Endodermal cell (in vitro differentiated cells): ENCODE results near the gene CIART. TPM values are rescaled to one million over a fixed set of nuclear protein-coding genes. Genes with fewer than 3 reads are reported as not detected.

Experiments used
- DNase-seq: peaks from one replicate; pipeline ENCODE4 v3.0.0-alpha.2; 2017
- H3K27ac ChIP-seq: 2 replicates; pipeline ENCODE4 v1.5.1; 2013; ENCODE audit warnings: mild to moderate bottlenecking, low read depth, low read length, moderate library complexity
- H3K27me3 ChIP-seq: 2 replicates; pipeline ENCODE4 v1.6.1; 2013; ENCODE audit warnings: mild to moderate bottlenecking, low read length, moderate library complexity; ENCODE audit not compliant: insufficient read depth, control insufficient read depth, poor library complexity, severe bottlenecking
- H3K36me3 ChIP-seq: 2 replicates; pipeline ENCODE4 v1.7.0; 2013; ENCODE audit warnings: mild to moderate bottlenecking, low read length, moderate library complexity; ENCODE audit not compliant: control insufficient read depth, insufficient read depth
- H3K4me1 ChIP-seq: one replicate; pipeline ENCODE4 v1.7.0; 2013; ENCODE audit warnings: low read length; ENCODE audit not compliant: control insufficient read depth, insufficient read depth
- H3K4me3 ChIP-seq: 2 replicates; pipeline ENCODE4 v1.5.1; 2013; ENCODE audit warnings: mild to moderate bottlenecking, low read length, moderate library complexity
- H3K9ac ChIP-seq: 2 replicates; pipeline ENCODE4 v1.6.1; 2013; ENCODE audit warnings: mild to moderate bottlenecking, low read length, moderate library complexity; ENCODE audit not compliant: poor library complexity, severe bottlenecking; ENCODE audit errors: extremely low read depth
- H3K9me3 ChIP-seq: 2 replicates; pipeline ENCODE4 v1.6.1; 2013; ENCODE audit warnings: mild to moderate bottlenecking, low read length, moderate library complexity; ENCODE audit not compliant: control insufficient read depth
- H3K27ac Mint-ChIP-seq: 2 replicates; pipeline ENCODE4 v1.8.0; 2020; ENCODE audit warnings: mixed read lengths
- H3K27me3 Mint-ChIP-seq: 2 replicates; pipeline ENCODE4 v1.8.0; 2021; ENCODE audit warnings: mild to moderate bottlenecking, mixed read lengths; ENCODE audit not compliant: insufficient read depth
- H3K36me3 Mint-ChIP-seq: 2 replicates; pipeline ENCODE4 v1.8.0; 2020; ENCODE audit warnings: low read depth, mixed read lengths
- H3K4me1 Mint-ChIP-seq: 2 replicates; pipeline ENCODE4 v1.8.0; 2020; ENCODE audit warnings: mixed read lengths
- H3K4me3 Mint-ChIP-seq: 2 replicates; pipeline ENCODE4 v1.8.0; 2020; ENCODE audit warnings: mild to moderate bottlenecking, moderate library complexity, mixed read lengths
- H3K9me3 Mint-ChIP-seq: 2 replicates; pipeline ENCODE4 v1.8.0; 2020; ENCODE audit warnings: mild to moderate bottlenecking, mixed read lengths
- WGBS, 2 experiments: methylation state at CpG; one replicate each; pipeline versions ENCODE4 v1.1.5 to v1.1.7; 2013; ENCODE audit warnings: missing lambda C conversion rate in 2 of 2, mixed read lengths in 1 of 2; ENCODE audit not compliant: insufficient coverage in 1 of 2, insufficient read length in 1 of 2; 5-methylcytosine and 5-hydroxymethylcytosine counted together
- total RNA-seq, 2 donors: library from RNA; stranded (reverse); fragmentation: NEBNext Ultra II Directional in 1 of 2; extraction: Animal tissue kit (Norgen Biotek cat#: 25700) in 1 of 2; gene quantifications; 2 replicates in 1 of 2; 3 replicates in 1 of 2; pipeline ENCODE4 v1.2.1, GENCODE V29; 2021
- TF ChIP-seq, protein P1 (sequence below): fragments of 200-600 bp; sonication (generic); conservative IDR thresholded peaks from 2 replicates; pipeline ENCODE4 v1.5.0; 2021; ENCODE audit warnings: antibody characterized with exemption, mild to moderate bottlenecking

CIART gene
- total RNA-seq, 2 donors from 2014 or later: 3.3 to 6.8 TPM

DNA sequence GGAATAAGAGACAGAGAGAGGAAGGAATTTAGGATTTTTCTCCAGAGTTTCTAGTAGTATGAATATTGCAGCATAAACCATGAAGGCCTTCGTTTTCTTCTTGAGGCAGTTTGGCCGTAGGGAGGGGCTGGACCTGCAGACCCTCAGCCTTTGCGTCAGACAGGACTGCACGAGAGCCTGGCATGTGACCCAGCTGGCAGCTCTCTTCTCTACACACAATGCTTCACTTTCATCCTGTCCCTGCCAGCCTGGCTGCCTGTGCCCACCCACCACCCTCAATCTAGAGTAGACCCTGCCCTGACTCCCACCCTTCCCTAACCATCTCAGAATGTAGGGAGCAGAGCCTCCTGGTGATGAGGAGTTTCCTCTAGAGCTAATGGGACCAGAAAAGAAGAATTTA is 23.1 kb upstream of the CIART start:
- Histone ChIP-seq H3K27me3 (no peaks in the 10 kb centered on the region), H3K27ac (peak overlapping the region; percentile 21), H3K4me3 (peak overlapping the region; percentile 79), H3K9ac (peak overlapping the region; percentile 77), H3K9me3 (no peaks in the 10 kb centered on the region), H3K36me3 (no peaks in the 10 kb centered on the region), H3K4me1 (peaks cover 6% of the 10 kb centered on the region)
- Mint-ChIP-seq H3K9me3 (peaks cover 2% of the 10 kb centered on the region), H3K27me3 (no peaks in the 10 kb centered on the region), H3K4me3 (peak overlapping the region; percentile 75), H3K36me3 (peaks cover 25% of the 10 kb centered on the region), H3K27ac (peak overlapping the region; percentile 97), H3K4me1 (peaks cover 57% of the 10 kb centered on the region)
- TF ChIP-seq, protein P1, sequence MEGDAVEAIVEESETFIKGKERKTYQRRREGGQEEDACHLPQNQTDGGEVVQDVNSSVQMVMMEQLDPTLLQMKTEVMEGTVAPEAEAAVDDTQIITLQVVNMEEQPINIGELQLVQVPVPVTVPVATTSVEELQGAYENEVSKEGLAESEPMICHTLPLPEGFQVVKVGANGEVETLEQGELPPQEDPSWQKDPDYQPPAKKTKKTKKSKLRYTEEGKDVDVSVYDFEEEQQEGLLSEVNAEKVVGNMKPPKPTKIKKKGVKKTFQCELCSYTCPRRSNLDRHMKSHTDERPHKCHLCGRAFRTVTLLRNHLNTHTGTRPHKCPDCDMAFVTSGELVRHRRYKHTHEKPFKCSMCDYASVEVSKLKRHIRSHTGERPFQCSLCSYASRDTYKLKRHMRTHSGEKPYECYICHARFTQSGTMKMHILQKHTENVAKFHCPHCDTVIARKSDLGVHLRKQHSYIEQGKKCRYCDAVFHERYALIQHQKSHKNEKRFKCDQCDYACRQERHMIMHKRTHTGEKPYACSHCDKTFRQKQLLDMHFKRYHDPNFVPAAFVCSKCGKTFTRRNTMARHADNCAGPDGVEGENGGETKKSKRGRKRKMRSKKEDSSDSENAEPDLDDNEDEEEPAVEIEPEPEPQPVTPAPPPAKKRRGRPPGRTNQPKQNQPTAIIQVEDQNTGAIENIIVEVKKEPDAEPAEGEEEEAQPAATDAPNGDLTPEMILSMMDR: no peak
- 23% methylated on average over 4 of the region's 4 CpGs; no CpG with 5 or more reads in 1 of the 2 experiments for WGBS, 2 experiments
- DNase-seq: peak; percentile 60

DNA sequence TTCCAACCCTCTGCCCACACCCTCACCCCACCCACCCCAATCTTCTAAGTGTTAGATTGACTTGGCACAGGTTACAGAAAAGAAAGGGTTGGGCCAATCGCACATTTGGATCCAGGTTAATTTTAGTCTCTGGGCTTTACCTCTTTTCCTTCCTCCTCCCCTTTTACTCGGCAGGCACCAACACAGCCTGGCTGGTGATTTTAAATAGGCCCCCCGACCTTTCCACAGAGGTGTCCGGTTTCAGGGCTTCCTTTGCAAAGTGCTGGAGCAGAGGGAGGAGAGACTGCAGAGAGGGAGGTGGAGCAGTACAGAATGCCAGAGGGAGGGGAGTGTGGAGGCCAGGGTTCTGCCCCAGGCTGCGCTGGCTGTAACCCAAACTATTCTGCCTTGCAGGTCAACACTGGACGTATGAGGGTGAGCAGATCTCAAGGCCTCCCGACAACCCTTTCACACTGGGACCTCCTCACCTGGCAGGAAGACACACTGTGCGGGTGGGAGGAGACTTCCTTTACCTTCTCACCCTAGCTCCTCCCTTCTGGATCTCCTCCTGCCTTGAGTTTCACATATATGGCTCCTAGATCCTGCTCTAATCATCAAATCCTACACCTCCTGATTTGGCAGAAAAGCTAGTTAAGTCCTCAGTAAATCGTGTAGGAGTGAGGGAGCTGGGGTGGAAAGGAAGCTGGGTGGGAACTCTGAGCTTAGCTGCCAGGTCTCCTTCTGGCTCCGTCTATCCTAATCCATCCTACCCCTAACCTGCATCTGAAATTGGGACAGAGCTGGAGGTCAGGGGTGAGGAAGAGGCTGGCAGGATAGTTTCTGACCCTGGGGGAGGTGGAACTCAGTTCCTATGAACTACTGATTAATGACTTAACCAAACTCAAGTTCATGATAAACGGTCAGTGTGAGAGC is 22.3 kb upstream of the CIART start:
- H3K27me3 Mint-ChIP-seq: no peaks in the 10 kb centered on the region
- Histone ChIP-seq H3K27me3 (no peaks in the 10 kb centered on the region), H3K4me3 (peak overlapping the region; percentile 79), H3K9me3 (no peaks in the 10 kb centered on the region), H3K27ac (peak overlapping the region; percentile 21), H3K9ac (peak overlapping the region; percentile 77), H3K4me1 (peaks cover 6% of the 10 kb centered on the region), H3K36me3 (peaks cover under 1% of the 10 kb centered on the region)
- peak; percentile 92 for DNase-seq
- H3K9me3 Mint-ChIP-seq: peaks cover 2% of the 10 kb centered on the region
- TF ChIP-seq, protein P1: no peak
- 22 to 24% methylated on average over 4 to 10 of the region's 11 CpGs for WGBS, 2 experiments
- peak overlapping the region; percentile 97 for H3K27ac Mint-ChIP-seq
- peak overlapping the region; percentile 75 for H3K4me3 Mint-ChIP-seq
- peaks cover 33% of the 10 kb centered on the region for H3K36me3 Mint-ChIP-seq
- peaks cover 63% of the 10 kb centered on the region for H3K4me1 Mint-ChIP-seq

DNA sequence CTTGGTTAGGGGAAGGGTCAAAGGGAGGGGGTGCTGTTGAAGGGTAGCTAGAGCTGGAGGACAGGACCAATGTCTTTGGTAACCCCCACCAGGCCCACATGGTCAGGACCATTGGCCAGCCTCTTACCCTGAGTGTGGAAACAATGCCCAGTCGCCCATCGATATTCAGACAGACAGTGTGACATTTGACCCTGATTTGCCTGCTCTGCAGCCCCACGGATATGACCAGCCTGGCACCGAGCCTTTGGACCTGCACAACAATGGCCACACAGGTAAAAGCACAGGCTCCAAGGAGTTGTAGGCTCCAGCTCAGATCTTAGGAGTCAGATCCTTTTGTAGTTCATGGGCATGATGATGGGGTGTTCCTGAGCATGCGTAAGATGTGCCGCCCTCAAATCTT is 21.0 kb upstream of the CIART start:
- H3K4me3 Mint-ChIP-seq: no peak overlapping the region
- Histone ChIP-seq H3K4me1 (peaks cover 6% of the 10 kb centered on the region), H3K9me3 (no peaks in the 10 kb centered on the region), H3K36me3 (peaks cover 14% of the 10 kb centered on the region), H3K27ac (no peak overlapping the region), H3K9ac (no peak overlapping the region), H3K27me3 (no peaks in the 10 kb centered on the region), H3K4me3 (no peak overlapping the region)
- 95 to 97% methylated on average over 4 to 6 of the region's 6 CpGs for WGBS, 2 experiments
- peaks cover 47% of the 10 kb centered on the region for H3K36me3 Mint-ChIP-seq
- TF ChIP-seq, protein P1: no peak
- no peaks in the 10 kb centered on the region for H3K9me3 Mint-ChIP-seq
- no peaks in the 10 kb centered on the region for H3K27me3 Mint-ChIP-seq
- H3K4me1 Mint-ChIP-seq: peaks cover 61% of the 10 kb centered on the region
- H3K27ac Mint-ChIP-seq: no peak overlapping the region
- DNase-seq: no peak
